Measurements from ENCODE around the gene HGS.
A peak's percentile ranks its signal among the peaks of the same experiment; 100 is the strongest.

The HGS gene

DNA sequence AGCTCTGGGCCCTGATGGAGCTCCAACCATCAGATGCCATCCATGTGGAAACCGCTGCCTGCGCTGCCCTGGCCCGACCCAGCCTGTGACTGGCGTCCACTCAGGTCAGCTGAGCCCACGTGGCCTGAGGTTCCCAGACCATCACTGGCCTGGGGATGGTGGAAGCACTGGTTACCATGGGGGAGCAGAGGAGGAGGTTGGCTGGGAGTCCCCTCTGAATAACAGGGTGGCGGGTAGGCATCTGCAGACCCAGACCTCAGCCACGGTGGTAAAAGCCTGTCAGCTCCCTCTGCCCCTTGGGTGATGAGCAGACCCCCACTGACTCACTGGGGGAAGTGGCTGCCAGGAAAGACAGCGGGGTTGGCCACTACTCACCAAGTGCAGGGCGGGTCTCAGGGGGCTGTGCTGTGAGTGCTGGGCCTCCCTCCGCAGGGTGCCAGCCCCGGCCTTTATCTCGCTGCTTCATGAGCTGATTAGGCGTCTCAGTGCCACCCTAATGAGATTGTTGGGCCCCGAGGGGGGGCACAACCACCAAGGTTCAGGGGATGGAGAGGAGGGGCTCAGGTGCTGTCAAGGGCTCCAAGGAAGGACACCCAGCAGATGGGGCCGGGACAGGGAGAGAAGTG is 27.6 kb upstream of the HGS start, which contains the start of gene PDE6G:
Gene PDE6G, minus strand, starts transcription at position 425 of the 626 bp plus-strand sequence. CDS start 3,237 bp downstream, outside the sequence.
- no peak for DNase-seq

DNA sequence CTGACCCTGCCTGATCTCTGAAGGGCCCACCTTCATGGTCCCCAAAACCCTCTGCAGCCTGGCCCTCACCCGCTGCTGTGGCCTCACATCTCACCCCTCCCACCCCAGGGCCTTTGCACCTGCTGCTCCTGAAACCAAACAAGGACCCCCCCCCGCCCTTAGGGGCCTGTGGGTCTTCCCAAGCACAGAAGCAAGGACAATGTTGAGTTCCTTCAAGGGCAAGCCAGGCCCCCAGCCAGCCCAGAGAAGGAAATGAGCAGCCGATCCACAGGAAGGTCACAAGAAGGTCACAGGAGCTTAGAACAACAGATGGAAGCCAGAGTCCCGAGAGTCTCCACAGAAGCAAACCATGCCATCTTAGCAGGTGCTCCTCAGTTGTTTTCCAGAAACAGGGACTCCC is 27.0 kb upstream of the HGS start:
- DNase-seq: no peak

DNA sequence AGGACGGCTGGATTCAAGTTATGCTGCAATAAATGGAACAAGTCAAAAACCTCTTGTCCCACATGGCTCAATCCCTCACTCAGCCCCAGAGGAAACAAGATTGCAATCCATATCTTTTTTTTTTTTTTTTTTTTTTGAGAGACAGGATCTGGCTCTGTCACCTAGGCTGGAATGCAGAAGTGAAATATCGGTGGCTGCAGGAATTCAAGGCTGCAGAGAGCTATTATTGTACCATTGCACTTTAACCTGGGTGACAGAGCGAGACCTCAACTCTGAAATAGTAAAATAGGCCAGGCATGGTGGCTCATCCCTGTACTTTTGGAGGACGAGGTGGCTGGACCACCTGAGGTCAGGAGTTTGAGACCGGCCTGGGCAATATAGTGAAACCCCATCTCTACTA is 24.8 kb upstream of the HGS start:
- DNase-seq: no peak

DNA sequence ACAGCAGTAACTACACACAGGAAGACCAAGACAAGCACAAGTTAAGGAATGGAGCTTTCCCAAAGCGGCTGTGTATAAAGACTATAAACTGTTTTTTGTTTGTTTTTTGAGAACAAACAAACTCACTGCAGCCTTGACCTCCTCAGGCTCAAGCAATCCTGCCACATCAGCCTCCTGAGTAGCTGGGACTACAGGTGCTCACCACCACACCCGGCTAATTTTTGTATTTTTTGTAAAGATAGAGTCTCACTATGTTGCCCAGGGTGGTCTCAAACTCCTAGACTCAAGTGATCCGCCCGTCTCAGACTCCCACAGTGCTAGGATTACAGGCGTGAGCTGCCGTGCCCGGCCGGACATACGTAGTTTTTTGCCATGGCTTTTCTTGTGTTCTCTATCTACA is 23.4 kb upstream of the HGS start:
- no peak for DNase-seq

DNA sequence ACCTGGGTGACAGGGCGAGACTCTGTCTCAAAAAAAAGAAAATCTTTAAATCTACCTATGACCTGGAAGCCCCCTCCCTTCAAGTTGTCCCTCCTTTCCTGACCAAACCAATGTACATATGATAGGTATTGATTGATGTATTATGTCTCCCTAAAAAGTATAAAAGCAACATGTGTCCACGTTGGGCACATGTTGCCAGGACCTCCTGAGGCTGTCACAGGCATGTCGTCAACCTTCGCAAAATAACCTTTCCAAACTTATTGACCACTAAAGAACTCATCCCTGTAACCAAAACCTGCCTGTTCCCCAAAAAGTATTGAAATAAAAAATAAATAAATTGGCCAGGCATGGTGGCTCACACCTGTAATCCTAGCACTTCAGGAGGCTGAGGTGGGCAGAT is 21.8 kb upstream of the HGS start:
- no peak for DNase-seq

DNA sequence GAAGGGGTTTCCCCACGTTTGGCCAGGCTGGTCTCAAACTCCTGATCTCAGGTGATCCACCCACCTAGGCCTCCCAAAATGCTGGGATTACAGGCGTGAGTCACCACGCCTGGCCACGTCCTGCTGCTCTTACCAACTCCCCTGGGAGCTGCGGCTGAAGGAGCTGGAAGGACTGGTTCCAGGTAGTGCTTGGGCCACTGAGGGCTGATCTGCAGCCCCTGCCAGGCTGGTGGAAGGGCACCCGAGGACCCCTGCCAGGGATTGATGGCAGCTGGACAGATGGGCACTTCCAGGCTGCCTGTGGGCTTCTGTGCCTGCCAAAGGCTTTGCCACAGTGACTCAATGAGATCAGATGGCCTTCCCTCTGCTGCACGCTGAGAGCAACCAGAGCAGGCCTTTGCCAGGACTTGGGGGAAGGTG is 19.8 kb upstream of the HGS start:
- DNase-seq: peak; percentile 54 to 56

DNA sequence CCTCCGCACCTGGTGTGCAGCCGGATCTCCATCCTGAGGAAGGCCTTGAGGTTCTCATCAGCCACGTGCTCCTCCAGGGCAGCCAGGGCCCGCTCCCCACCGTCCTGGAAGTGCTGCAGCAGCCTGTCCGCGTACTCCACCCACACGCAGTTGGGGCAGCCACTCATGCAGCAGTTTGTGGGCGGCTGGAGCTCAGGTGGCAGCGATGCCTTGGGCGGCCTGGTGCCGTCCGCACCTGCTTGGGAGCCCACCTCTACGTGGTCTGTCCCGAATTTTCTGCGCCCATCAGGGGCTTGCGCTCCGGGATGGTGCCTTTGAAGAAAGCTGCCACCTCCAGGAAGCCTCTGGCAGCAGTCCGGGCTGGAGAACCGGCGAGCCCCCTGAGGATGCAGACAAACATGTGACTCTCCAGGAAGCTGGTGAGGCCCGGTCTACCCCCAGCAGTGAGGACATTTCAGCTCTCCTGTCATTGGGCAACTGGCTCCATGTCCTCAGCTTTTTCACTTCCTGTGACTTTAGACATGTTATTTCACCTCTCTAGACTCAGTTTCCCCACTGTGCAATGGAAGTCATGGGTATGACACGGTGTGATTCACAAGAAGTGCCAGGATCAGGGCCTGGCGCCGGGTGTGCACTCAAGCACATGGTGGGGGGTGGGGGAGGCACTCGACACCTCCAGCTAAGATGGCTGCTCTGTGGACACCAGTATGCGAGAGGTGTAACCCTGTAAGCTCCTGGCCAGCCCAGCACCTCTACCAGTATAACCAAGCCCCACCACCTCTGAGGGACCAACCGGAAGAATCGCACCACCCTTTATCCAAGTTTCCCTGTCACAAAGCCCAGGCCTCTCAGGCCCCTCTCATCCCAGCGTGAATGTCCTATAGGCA is 18.4 kb upstream of the HGS start:
- peak; percentile 81 to 83 for DNase-seq

DNA sequence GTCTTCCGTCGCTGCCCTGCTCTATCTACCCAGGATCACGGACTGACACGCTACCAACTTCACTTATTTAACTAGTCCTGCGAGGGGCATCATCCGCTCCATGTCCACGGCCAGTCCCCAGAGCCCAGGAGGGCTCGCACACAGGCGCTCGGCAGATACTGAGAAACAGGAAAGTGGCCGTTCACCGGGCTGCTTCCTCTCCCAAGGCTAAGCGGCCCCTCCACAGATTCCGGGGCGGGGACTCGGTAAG is 17.8 kb upstream of the HGS start:
- no peak for DNase-seq

DNA sequence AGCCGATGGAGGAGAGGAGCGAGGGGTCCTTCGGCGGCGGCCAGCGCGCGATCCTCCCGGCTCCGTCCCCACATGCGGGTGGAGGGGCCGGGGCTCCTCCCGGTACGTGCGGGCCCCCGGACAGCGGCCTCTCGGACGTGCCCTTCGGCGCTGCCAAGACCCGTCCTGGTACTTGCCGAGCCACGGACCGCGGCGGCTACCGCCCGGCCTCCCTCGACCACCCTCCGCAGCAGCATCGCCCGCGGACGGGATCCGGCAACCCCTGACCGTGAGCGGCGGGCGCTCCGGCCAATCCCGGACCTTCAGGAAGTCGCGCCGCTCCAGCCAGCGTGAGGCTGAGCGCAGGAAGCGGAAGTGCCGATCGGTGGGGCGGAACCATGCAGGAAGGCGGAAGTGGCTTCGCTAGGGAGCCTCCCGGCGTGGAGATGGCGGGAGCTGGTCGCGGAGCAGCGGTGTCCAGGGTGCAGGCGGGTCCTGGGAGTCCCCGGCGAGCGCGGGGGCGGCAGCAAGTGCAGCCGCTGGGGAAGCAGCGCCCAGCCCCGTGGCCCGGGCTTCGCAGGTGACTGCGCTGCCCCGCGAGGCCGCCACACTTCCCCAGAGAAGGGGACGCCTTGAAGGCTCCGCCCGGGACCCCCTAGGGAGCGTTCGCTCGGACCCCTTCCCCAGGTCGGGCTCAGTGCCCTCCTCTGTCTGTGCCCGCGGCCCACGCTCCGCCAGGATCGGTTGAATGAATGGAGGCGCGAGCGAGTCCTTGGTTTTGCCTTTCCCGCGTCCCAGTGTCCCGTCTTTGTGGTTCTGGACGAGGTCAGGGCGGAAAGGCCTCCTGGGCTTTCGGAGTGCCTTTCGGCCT is 17.2 kb upstream of the HGS start, which contains the start of the genes CCDC137 and OXLD1:
Gene CCDC137, plus strand, starts transcription at position 396 of the 850 bp plus-strand sequence. Its CDS starts 30 bp downstream, at position 426.
Gene OXLD1, minus strand, starts transcription at position 264 of the 850 bp plus-strand sequence. Its CDS starts 28 bp downstream, at position 236.
- DNase-seq: peak; percentile 94 to 96

DNA sequence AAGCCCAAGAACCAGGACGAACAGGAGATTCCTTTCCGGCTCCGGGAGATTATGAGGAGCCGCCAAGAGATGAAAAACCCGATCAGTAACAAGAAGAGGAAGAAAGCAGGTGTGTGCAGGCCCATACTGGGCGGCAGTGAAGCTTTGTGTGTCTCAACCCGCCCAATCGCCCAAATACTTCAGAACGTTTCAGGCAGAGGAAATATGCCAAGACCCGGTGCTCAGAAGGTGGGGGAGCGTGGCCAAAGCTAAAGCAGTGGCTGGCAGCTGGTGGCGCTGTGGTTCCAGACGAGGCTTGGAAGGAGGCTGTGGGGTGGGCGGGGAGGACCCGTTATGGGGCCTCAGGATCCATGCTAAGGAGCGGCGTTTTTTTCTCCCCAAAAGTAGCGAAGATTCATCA is 16.1 kb upstream of the HGS start:
- DNase-seq: peak in 1 of 2 experiments; percentile 47

DNA sequence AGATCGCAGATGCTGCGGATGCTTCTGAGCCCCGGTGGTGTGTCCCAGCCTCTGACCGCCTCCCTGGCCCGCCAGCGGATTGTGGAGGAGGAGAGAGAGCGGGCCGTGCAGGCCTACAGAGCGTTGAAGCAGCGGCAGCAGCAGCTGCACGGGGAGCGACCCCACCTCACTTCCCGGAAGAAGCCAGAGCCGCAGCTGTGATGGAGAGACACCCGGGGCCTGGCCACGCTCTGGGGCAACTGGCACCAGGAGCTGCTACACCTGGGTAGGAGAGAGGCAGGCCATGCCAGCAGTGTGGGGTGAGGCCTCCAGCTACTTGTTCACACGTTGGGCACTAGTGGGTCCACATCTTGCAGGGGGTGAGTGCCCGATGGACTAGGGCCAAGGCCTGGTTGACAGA is 11.3 kb upstream of the HGS start:
- no peak for DNase-seq

DNA sequence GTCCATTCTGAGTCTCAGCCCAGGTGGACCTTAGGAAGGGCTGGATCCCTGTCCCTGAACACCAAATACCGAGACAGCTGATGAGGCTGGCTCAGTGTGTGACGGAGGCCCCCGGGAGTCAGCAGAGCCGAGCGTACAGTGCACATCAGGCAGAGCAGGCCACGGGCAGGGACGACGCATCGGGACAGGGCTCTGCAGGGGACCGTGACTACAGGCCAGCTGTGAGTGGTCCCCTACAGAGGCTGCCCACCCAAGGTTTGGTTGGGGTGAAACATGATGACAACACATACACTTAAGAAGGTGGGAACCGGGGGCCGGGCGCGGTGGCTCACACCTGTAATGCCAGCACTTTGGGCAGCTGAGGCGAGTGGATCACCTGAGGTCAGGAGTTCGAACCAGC is 10.9 kb upstream of the HGS start:
- no peak for DNase-seq

DNA sequence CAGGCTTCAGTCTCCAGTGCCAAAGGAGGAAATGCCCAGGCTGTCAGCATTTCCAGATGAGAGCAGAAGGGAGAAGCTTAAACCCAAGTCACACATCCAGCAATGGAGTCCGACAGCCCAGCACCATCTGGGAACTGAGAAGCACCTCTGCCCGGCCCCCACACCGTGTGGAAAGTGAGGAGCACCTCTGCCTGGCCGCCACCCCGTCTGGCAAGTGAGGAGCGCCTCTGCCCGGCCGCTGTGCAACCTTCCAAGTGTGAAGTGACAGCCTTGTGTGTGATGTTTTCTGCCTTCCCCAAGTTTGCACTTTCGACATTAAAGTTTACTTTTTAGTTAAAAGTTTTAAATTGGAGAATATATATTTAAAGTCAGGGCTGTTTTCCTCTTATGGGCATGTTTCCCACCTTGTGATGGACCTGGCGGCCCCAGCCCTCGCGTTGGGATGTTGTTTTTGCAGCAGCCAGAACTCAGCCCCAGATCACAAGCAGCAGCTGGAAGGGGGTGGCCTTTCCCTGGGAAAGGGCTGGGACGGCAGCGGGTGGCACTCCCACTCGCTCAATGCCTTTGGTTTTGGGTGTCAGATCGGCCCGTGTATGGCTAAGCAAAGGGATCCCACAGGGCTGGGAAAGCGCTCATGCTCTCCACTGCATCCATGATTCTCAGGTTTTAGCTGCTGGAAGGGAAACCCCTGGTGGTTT is 10.1 kb upstream of the HGS start:
- DNase-seq: no peak

DNA sequence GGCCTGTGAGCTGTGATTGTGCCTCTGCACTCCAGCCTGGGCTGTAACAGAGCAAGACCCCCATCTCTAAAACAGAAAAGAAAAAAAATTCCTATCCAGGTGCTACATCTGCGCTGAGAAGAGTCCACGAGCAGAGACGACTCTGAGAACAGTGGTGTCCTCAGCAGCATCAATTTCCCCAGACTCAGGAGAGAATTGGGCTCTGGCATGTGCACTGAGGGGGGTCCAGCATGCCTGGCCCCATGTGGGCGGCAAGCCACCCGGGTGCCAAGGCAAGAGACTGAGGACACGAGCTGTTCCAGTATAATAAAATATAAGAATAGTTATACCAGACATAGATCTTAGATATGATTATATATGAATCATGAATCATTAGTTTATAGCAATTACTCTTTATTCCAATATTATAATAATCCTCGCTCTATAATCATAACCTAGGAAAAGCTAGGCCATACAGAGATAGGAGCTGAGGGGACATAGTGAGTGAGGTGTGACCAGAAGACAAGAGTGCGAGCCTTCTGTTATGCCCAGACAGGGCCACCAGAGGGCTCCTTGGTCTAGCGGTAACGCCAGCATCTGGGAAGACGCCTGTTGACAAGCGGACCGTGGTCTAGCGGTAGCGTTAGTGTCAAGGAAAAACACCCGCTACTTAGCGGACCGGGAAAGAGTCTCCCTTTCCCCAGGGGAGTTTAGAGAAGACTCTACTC is 8.1 kb upstream of the HGS start:
- DNase-seq: peak; percentile 50 to 62

DNA sequence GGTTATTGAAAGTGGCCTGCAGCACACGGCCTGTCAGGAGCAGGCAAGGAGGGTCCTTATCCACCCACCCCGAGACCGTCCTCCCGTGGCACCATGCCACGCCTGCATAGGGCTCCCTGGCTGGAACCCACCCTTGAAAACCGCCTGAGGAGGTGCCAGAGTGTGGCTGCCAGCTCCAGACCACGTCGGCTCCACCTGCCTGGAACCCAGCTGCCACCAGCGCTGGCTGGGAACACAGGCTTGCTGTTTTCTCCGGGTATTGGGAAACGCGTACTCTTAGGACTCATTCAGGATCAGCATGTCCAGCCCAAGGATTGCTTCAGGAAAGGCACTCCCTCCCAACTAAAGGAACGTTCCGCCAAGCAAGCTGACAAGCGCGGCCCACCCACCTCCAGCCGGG is 6.9 kb upstream of the HGS start:
- no peak for DNase-seq

DNA sequence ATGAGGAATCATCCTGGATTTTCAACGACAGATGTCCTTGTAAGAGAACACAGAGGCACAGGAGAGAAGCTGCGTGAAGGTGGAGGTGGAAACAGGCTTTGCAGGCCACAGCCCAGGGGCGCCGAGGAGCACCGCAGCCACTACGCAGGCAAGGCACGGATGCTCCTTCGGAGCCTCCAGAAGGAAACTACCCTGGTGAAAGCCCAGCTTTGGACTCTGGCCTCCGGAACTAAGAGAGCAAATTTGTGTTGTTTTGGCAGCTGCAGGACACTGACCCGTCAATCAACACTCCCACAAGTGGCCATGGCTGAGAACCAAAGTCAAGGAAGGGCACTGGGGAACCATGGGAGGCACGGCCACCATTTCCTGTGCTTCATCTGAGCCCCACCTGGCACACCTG is 3.7 kb upstream of the HGS start:
- DNase-seq: no peak

DNA sequence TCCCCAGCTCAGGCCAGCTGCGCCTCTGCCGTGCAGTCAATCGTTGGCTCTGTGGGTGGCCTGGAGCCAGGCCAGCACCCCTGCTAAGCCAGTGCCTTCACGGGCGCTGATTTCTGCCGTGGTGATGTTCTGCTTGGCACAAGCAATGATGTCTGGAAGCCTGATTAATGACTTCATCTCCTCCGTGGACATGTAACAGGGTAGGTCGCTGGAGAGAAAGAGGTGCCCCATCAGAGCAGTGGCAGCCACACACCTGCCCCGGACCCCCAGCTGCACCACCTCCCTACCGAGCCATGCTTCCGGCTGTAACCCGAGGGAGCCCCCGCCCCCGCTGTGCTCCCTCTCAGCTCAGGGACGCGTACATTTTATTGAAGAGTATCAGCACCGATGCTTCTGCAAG is 2.1 kb upstream of the HGS start:
- DNase-seq: no peak

DNA sequence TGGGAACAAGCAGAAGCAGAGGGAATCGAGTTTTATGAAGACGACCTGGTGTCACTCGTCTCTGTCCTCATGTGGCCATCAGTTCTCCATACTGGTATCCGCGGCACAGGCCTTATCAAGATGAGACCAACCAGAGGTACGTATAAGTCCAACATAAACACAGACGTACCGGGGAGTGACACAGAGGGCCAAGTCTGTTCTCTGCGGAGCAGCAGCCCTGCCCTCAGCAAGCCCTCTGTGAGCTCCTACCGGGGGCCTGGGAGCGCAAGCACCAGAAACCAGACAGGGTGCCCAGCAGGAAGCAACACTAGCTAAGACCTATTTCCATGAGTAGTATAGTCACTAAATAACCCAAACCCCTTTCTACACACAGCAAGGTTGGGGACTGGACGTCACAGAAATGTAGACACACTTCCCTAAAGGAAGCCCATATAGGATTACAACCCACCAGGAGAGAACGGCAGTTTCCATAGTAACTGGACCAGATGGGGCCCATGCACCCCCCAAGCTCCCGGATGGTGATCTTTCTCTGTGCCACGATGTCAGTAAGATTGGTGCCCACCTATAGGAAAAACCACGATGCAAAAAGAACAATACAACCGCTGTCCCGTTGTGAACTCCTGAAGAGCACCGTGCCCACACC is 1.1 kb upstream of the HGS start:
- no peak for DNase-seq

DNA sequence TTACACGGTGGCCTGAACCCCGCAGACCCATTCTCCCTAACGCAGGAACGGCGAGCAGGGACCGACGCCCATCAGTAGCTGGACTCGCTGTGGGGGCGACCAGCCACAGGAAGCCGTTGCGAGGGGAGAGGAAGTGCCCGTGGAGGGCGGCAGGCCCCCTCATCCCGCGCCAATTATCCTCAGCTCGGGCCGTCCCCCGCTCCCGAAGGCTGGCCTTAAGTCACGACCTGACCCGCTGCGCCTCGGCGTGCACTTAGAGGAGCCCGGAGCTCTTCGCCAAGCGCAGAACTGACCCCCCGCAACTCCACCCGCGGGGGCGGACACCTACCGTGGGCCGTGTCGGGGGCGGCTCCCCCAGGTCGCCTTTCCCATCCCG is 615 bp upstream of the HGS start:
- no peak for DNase-seq

DNA sequence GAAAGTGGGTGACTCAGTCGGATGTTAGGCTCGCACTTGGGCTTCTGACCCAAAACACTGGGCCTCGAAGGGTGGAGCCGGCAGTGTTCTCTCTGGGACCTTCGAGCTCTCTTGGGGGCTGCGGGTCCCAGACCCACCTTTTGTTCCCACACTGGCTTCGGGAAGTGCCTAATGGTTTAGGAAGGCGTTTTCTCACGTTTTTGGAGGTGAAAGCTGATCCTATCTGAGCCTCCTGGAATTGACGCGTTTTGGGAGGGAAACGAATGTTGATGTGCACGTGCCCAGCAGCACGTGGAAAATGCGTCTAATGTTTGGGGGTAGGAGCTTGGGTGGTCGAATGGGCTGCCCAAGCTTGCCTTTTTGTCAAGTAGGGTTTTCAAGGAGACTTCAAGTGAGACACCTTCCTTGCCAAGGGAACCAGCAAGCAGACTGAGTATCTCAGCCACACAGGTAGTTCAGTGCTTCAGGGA is 666 bp downstream of the HGS start:
- DNase-seq: peak in 1 of 2 experiments; percentile 62

DNA sequence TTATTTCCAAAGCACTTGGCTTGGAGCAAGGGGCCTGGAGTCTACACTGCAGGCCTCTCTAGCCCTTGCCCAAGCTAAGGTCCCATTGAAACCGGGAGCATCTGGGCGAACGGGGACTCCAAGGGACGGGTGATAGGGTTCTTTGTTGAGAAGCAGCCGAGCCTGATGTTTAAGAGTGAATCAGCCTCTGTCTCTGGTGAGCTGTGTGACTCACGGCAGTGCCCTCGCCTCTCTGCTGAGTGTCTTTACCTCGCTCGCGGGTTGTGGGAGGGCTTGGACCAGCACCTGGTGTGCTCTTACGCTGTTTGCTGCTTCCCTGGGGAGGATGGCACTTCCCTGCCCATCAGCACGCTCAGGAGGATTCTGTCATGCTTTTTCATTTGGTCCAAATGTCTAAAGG is 1.3 kb downstream of the HGS start:
- DNase-seq: peak; percentile 75 to 77

DNA sequence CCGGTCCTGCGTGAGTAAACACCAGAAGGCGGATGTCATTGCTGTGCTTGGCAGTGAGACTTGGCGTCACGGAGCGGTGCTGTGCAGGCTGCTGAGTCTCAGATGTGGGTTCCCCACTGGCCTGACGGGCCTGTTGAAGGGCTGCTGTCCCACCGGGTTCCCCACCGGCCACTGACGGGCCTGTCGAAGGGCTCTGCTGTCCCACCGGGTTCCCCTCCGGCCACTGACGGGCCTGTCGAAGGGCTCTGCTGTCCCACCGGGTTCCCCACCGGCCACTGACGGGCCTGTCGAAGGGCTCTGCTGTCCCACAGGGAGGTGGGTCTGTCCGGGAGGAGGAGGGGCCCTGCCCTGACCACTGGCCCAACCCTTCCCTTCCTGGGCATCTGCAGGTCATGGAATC is 2.8 kb downstream of the HGS start:
- DNase-seq: no peak
